ENCODE measurements around the gene SLC38A10. TPM values are rescaled to one million over a fixed set of nuclear protein-coding genes. Genes with fewer than 3 reads are reported as not detected.

SLC38A10 gene
- total RNA-seq: 21.9 TPM

GRCh38 chr17:81295031-81295675, at the start of gene SLC38A10:
TSS of gene SLC38A10 (minus strand) at chr17:81295307. CDS start at chr17:81294921, 386 bp downstream.

DNA sequence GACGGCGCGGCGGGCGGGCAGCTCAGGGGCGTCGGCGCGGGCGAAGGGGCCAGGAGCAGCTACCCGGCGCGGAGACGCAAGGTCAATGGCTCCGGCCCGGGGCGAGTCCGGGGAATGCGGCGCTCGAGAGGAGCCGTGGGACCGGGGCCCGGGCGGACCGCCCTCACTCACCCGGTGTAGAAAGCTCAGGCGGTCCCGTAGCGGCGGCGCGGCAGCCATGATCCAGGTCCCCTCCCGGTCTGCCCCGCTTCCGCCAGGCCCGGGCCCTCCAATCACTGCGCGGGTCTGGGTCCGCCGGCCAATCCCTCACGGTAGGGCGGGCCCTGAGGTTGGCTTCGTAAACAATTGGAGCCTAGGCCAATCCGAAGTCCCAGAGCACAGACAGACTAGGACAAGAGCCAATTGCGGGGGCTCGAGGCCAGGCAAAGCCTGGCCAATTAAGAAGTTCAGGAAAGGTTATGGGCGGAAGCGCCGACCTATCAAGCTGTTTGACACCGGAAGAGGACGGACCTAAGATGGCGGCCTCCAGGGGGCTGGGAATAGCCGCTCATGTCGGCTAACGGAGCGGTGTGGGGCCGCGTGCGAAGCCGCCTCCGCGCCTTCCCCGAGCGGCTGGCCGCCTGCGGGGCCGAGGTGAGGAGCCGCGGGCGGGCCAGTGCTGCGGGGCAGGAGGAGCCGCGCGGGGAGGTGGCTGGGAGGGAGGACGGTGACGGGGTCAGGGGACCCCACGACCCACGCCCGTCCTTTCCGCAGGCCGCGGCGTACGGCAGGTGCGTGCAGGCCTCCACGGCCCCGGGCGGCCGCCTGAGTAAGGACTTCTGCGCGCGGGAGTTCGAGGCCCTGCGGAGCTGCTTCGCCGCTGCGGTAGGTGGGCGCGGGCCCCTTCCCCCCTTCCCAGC, 56.0 kb downstream of the SLC38A10 start, which contains the start of the genes NDUFAF8 and TEPSIN:
Gene NDUFAF8 (plus strand): TSS at position 504 of the 899 bp plus-strand sequence. CDS start 46 bp downstream, at position 550.
Gene TEPSIN (minus strand): TSS at position 241 of the 899 bp plus-strand sequence. CDS start 22 bp downstream, at position 219.

GRCh38 chr17:81222906-81223761, 72.0 kb downstream of the SLC38A10 start, which contains the start of gene CEP131:
TSS of gene CEP131 (minus strand) at chr17:81222965. CDS start at chr17:81220056, 2,909 bp downstream.

Other genes with a start within 250 kb of the SLC38A10 start
- not detected for gene PVALEF, start 129.8 kb downstream of the SLC38A10 start, total RNA-seq
- 17.8 TPM for gene AATK, start 129.1 kb downstream of the SLC38A10 start, total RNA-seq
- gene CEP131, start 72.3 kb downstream of the SLC38A10 start, total RNA-seq: 11.1 TPM
- 8.5 TPM for gene TEPSIN, start 56.3 kb downstream of the SLC38A10 start, total RNA-seq
- 28.1 TPM for gene NDUFAF8, start 56.0 kb downstream of the SLC38A10 start, total RNA-seq
- 10.6 TPM for gene BAHCC1, start 100.2 kb upstream of the SLC38A10 start, total RNA-seq
- 6,622 TPM for gene ACTG1, start 217.5 kb upstream of the SLC38A10 start, total RNA-seq
- 1.4 TPM for gene FSCN2, start 233.1 kb upstream of the SLC38A10 start, total RNA-seq

Data from diencephalon (tissue), 1 donor.